Activated gamma-delta T cell treated with anti-CD3 and anti-CD28 coated beads, Interleukin-2, amount 50 U/mL, for 16 hours (primary cell): ENCODE results near the gene RGS19.

Experiments used
- DNase-seq: peaks from one replicate; pipeline ENCODE4 v3.0.0-alpha.2; 2020; ENCODE audit warnings: low read depth

RGS19 gene

DNA sequence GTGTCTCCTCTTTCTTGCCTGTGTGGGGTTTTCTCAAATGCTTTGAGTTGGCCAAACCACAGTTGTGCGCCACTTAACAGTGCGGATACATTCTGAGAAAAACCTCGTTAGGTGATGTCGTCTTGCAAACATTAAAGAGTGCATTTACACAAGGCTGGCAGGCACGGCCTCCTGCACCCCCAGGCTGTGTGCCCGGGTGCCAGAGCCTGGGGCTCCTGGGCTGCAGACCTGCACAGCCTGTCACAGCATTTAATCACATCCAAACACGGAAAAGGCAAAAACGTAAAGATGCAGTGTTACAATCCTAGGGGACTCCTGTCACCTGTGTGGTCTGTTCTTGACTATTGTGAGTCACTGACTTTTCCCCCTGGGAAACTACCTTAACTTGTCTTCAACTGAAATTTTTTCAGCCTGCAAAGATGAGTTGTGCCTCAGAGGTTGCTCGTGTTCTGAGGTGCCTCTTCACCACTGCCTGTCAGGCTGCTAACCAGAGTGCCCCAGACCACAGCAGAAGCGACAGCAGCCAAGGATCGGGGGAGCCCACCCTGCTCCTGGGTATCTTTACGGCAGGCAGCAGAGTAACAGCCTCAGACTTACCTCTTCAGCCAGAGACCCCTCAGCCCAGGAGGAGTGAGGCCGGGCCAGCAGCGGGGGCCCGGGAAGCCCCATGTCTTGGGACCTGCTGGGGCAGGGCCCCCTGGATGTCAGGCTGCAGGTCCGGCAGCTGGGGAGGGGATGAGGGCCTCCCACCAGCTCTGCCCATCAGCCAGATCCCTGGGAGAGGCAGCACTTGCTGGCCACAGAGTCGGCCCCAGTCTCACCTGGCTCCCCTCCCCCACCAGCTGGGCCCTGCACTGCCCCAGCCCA, 44.0 kb downstream of the RGS19 start:
- DNase-seq: peak; percentile 24

- no peak for DNase-seq
These were observed 45.3 kb downstream of the RGS19 start for GRCh38 chr20:64033981-64034493.

GRCh38 chr20:64032706-64033624, 46.4 kb downstream of the RGS19 start:
- no peak for DNase-seq

DNA sequence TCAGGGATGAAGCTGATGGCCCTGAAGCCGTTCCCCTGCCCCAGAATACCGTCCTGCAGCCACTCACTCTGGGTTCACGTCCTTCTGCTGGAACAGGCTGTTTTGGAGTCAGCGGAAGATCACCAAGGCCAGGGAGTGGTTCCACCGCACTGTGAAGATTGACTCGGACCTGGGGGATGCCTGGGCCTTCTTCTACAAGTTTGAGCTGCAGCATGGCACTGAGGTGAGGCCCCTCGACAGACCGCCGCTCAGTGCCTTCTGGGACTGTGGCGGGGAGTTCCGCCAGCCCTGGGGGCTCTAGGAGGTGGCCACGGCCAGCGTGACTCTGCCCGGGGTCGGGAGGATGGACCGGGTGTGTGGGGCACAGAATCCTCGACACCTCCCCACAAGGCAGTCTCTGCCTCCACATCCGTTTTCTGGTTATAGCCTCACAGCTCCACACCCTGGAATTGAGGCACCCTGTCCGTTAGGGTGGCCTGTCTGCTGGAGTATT, 47.5 kb downstream of the RGS19 start:
- no peak for DNase-seq

DNA sequence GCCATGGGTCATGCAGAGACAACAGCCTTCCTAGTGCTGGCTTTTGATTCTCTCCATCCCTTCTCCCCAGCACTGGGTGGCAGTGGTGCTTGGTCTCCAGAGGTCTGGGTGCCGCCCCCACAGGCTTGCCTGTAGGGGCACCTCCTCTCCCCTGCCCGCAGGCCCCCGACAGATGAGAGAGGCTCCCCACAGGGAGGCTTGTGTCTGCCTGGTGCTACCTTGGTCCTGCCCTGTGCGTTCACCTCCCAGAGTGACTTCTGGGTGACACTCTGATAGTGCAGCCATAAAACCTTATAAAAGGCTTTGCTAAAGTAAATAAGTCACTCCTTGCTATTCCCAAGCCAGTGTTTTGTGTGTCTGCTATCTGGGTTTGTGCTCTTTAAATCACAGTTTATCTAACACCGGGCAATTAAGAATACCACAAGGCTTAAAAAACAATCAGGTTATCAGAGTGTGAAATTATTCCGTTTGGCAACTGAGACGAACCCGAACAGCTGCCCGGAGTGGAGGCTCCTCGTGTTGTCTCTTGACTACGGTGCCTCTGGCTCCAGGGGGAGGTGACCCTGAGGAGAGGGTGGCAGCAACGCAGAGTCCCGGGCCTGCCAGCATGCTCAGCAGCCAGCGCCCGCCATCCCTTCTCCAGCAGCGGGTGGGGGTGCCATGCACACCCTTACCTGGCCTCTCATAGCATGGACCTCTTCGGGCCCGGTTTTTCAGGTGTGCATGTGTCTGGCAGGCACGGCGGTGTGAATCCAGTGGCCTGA, 48.8 kb downstream of the RGS19 start:
- no peak for DNase-seq

- DNase-seq: no peak
These were observed 49.8 kb downstream of the RGS19 start for GRCh38 chr20:64029293-64030117.

- DNase-seq: no peak
These were observed 51.2 kb downstream of the RGS19 start for GRCh38 chr20:64027981-64028685.

DNA sequence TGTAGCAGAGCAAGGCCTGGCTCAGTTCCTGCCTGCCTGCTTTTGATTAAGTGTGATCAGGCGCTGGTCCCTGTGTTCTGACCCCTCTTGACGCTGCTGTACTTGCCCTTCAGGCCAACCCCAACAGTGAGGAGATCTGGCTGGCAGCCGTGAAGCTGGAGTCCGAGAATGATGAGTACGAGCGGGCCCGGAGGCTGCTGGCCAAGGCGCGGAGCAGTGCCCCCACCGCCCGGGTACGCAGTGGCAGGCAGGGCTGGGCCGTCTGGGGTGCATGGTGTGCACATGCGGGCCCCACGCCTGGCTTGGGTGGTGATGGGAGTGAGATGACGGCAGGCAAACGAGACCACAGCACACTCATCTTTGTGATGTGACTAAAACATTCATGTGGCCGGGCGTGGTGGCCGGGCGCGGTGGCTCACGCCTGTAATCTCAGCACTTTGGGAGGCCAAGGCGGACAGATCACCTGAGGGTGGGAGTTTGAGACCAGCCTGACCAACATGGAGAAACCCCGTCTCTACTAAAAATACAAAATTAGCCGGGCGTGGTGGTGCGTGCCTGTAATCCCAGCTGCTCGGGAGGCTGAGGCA, 53.4 kb downstream of the RGS19 start:
- no peak for DNase-seq

DNA sequence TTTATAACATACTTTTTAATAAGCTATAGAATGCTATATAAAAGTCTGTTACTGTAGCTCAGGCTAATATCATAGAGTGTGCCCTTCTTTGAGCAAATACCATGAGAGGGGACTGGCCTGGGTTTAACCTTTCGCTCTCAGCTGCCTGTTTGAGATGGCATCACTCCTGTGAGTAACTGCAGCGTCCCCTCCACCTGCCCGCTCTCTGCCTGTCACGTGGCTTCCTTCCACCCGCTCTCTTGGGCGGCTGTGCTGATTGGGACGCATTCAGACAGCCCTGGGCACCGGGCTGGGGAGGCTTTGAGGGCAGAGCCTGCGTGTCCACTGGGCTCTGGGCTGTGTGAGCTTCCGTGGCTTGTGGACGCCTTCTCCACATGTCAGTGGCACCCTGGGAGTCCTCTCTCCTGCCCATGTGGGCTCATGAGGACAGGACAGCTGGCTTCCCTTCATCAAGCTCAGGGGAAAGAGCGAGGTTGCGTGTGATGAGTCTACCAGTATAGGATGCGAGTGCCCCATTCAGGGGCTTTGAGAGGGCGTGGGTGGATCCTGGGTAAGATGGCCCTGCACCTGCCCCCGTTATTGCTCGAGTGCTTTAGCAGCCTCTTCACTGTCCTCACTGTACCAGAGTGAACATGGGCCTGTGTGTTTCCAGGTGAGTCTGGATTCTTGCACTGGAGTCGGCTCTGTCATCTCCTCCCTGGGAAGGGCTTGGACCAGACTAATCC, 54.1 kb downstream of the RGS19 start:
- no peak for DNase-seq

- DNase-seq: no peak
These were observed 55.0 kb downstream of the RGS19 start for GRCh38 chr20:64024141-64024990.

DNA sequence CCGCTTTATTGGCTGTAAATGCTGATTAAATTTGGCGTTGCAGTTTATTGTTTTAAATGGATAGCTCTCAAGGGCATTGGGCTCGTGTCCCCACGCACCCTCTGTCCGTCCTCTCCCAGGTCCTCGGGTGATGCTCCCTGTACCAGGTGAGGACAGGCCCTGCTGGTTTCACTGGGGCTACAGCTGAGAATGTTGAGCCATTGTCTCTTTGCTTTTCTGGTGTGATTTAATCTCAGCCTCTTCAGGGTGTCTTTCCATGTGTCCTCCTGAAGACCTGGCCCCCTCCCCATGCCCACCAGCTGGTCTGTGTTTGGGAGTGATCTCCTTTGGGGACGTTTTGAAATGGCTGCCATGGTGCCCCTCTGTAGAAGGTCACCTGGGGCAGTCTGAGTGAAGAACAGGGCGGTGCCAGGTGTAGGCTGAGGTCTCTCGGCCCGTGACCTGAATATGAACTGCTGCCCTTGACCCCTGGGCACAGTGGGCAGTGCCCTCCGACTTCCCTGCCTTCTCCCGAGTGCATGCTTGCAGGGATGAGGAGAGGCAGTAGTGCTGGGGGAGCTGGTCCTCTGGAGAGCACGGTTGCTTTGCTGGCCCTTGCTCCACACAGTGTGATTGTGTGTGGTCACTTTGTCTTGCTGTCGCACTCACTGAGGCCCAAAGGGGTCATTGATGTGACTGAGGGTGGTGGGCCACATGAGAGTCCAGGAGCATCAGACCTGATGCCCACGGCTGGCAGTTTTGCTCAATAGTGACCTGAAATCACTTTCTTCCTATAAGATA, 55.8 kb downstream of the RGS19 start:
- DNase-seq: no peak
